ENCODE results near the gene GAL3ST3.

The GAL3ST3 gene

GRCh38 chr11:66064571-66064970 is 15.6 kb upstream of the GAL3ST3 start:
- no peak overlapping the region for H2AFZ ChIP-seq (ENCODE audit: low read length)
- no peak overlapping the region for H3K4me3 ChIP-seq (ENCODE audit: low read depth, low read length, poor library complexity, severe bottlenecking)
- peaks cover 11% of the 10 kb centered on the region for H3F3A ChIP-seq (ENCODE audit: insufficient read depth, low read length)
- no peaks in the 10 kb centered on the region for H4K20me1 ChIP-seq (ENCODE audit: insufficient read depth, low read length)
- no peak overlapping the region for H3K4me2 ChIP-seq (ENCODE audit: low read length)
- H3K9me2 ChIP-seq (ENCODE audit: low read depth, low read length), result no peaks in the 10 kb centered on the region
- TF ChIP-seq CTCF (IDR thresholded peaks at IDR 0.05; ENCODE audit: low read length), result no peak
- no peak for TF ChIP-seq EZH2 (IDR thresholded peaks at IDR 0.05; ENCODE audit: borderline replicate concordance, low read length)
- no peaks in the 10 kb centered on the region for H3K27me3 ChIP-seq (ENCODE audit: insufficient read depth, low read length)
- no peaks in the 10 kb centered on the region for H3K79me2 ChIP-seq (ENCODE audit: insufficient read depth, low read length)
- H3K9me3 ChIP-seq (ENCODE audit: low read length), result 0 out of 2 replicates have a peak, but pooled peaks cover 5% of the 10 kb centered on the region
- no peak overlapping the region for H3K27ac ChIP-seq (ENCODE audit: low read depth, low read length, poor library complexity, severe bottlenecking)
- H3K36me3 ChIP-seq (ENCODE audit: insufficient read depth, low read length), result peaks cover 96% of the 10 kb centered on the region
- peaks cover 14% of the 10 kb centered on the region for H3K4me1 ChIP-seq (ENCODE audit: insufficient read depth, low read length, severe bottlenecking)
- no peak overlapping the region for H3K9ac ChIP-seq (ENCODE audit: low read length)

- no peak overlapping the region for H3K9ac ChIP-seq (ENCODE audit: low read length)
- peaks cover 99% of the 10 kb centered on the region for H3K36me3 ChIP-seq (ENCODE audit: insufficient read depth, low read length)
- no peaks in the 10 kb centered on the region for H3K9me2 ChIP-seq (ENCODE audit: low read depth, low read length)
- H3F3A ChIP-seq (ENCODE audit: insufficient read depth, low read length), result peaks cover 6% of the 10 kb centered on the region
- no peaks in the 10 kb centered on the region for H3K79me2 ChIP-seq (ENCODE audit: insufficient read depth, low read length)
- H3K27me3 ChIP-seq (ENCODE audit: insufficient read depth, low read length), result no peaks in the 10 kb centered on the region
- H3K4me2 ChIP-seq (ENCODE audit: low read length), result no peak overlapping the region
- H4K20me1 ChIP-seq (ENCODE audit: insufficient read depth, low read length), result no peaks in the 10 kb centered on the region
- TF ChIP-seq CTCF (IDR thresholded peaks at IDR 0.05; ENCODE audit: low read length) (no peak), EZH2 (IDR thresholded peaks at IDR 0.05; ENCODE audit: borderline replicate concordance, low read length) (no peak)
- 0 out of 2 replicates have a peak, but pooled peaks cover 5% of the 10 kb centered on the region for H3K9me3 ChIP-seq (ENCODE audit: low read length)
- H3K4me3 ChIP-seq (ENCODE audit: low read depth, low read length, poor library complexity, severe bottlenecking), result no peak overlapping the region
- H2AFZ ChIP-seq (ENCODE audit: low read length), result no peak overlapping the region
- H3K4me1 ChIP-seq (ENCODE audit: insufficient read depth, low read length, severe bottlenecking), result peaks cover 7% of the 10 kb centered on the region
- H3K27ac ChIP-seq (ENCODE audit: low read depth, low read length, poor library complexity, severe bottlenecking), result no peak overlapping the region
These were observed 14.9 kb upstream of the GAL3ST3 start for GRCh38 chr11:66063900-66064299.

- 0 out of 2 replicates have a peak, but pooled peaks cover 5% of the 10 kb centered on the region for H3K9me3 ChIP-seq (ENCODE audit: low read length)
- H3K36me3 ChIP-seq (ENCODE audit: insufficient read depth, low read length), result peaks cover 96% of the 10 kb centered on the region
- no peak overlapping the region for H3K27ac ChIP-seq (ENCODE audit: low read depth, low read length, poor library complexity, severe bottlenecking)
- H3F3A ChIP-seq (ENCODE audit: insufficient read depth, low read length), result no peaks in the 10 kb centered on the region; the same call in 1 of the 2 replicates
- no peaks in the 10 kb centered on the region for H4K20me1 ChIP-seq (ENCODE audit: insufficient read depth, low read length)
- TF ChIP-seq CTCF (IDR thresholded peaks at IDR 0.05; ENCODE audit: low read length) (no peak), EZH2 (IDR thresholded peaks at IDR 0.05; ENCODE audit: borderline replicate concordance, low read length) (no peak)
- no peaks in the 10 kb centered on the region for H3K9me2 ChIP-seq (ENCODE audit: low read depth, low read length)
- H2AFZ ChIP-seq (ENCODE audit: low read length), result no peak overlapping the region
- H3K9ac ChIP-seq (ENCODE audit: low read length), result no peak overlapping the region
- H3K4me2 ChIP-seq (ENCODE audit: low read length), result no peak overlapping the region
- no peak overlapping the region for H3K4me3 ChIP-seq (ENCODE audit: low read depth, low read length, poor library complexity, severe bottlenecking)
- no peaks in the 10 kb centered on the region for H3K79me2 ChIP-seq (ENCODE audit: insufficient read depth, low read length)
- no peaks in the 10 kb centered on the region for H3K4me1 ChIP-seq (ENCODE audit: insufficient read depth, low read length, severe bottlenecking)
- no peaks in the 10 kb centered on the region for H3K27me3 ChIP-seq (ENCODE audit: insufficient read depth, low read length)
These were observed 13.4 kb upstream of the GAL3ST3 start for GRCh38 chr11:66062408-66062807.

Data from OCI-LY1 (cell line).